K562 (cell line): ENCODE measurements around the gene ARID5B. TPM values are rescaled to one million over a fixed set of nuclear protein-coding genes. Genes with fewer than 3 reads are reported as not detected.
"Not testable (repeated sequence)": the region's sequence is repeated elsewhere in the genome, so short reads cannot be mapped to it uniquely, and the experiment has no call there.

Experiments
- ATAC-seq: fragments of 200-7000 bp; cut with Tn5 transposase; 3 replicates; pipeline ENCODE4 v1.9.1; 2020; ENCODE audit warnings: moderate library complexity
- BruUV-seq: library from RNA; stranded (reverse); fragments of 400-500 nt; replicated peaks from 2 replicates; lab custom pipeline; 2021; lab: Mats Ljungman, UMichigan
- CTCF ChIA-PET: fragments of 300-600 bp; formaldehyde crosslinking; extraction: SDS; loops from one replicate; lab custom pipeline; 2021; ENCODE audit warnings: low intra/inter-chr PET ratio; lab: Yijun Ruan, JAX
- POLR2A ChIA-PET: fragments of 300-600, 350-650 bp; sonication (Branson Sonifier 250); formaldehyde crosslinking; extraction: SDS; loops from one replicate; lab custom pipeline; 2021; ENCODE audit warnings: antibody characterized with exemption, inconsistent platforms; lab: Yijun Ruan, JAX
- DNase-seq, 4 experiments: peaks; one replicate each; pipeline versions ENCODE4 v3.0.0 to v3.0.0-alpha.2; 2011 to 2018; ENCODE audit warnings: low spot score in 3 of 4, mixed read lengths in 3 of 4; ENCODE audit errors: extremely low read depth in 1 of 4
- FAIRE-seq: peaks from 2 replicates; lab custom pipeline; 2011; peaks lifted over from hg19 to GRCh38; lab: Jason Lieb, UNC
- H2AFZ ChIP-seq: 2 replicates; pipeline ENCODE4 v1.6.0; 2011; ENCODE audit warnings: low read depth, low read length, control low read depth, inconsistent platforms
- H3K27ac ChIP-seq: fragments of 200-600 bp; 3 replicates; pipeline ENCODE4 v1.8.0; 2011; ENCODE audit warnings: low read depth, mild to moderate bottlenecking, control low read depth, inconsistent platforms, low read length, moderate library complexity, mixed read lengths; ENCODE audit errors: extremely low read depth
- H3K27me3 ChIP-seq, 2 experiments: fragments of 300-600 bp in 1 of 2; 2 replicates in 1 of 2; 3 replicates in 1 of 2; pipeline versions ENCODE4 v1.6.0 to v1.8.0; 2011; ENCODE audit warnings: inconsistent platforms in 2 of 2, low read length in 2 of 2, mild to moderate bottlenecking in 1 of 2, mixed read lengths in 1 of 2, moderate library complexity in 1 of 2; ENCODE audit not compliant: control insufficient read depth in 2 of 2, insufficient read depth in 2 of 2
- H3K36me3 ChIP-seq: fragments of 300-600 bp; 3 replicates; pipeline ENCODE4 v1.8.0; 2011; ENCODE audit warnings: mild to moderate bottlenecking, low read length, inconsistent platforms; ENCODE audit not compliant: control insufficient read depth, insufficient read depth
- H3K4me1 ChIP-seq, 2 experiments: fragments of 200-600 bp in 1 of 2; replicated peaks in 1 of 2; 2 replicates in 1 of 2; 3 replicates in 1 of 2; pipeline versions ENCODE4 v1.5.1 to v1.8.0; 2011; ENCODE audit warnings: inconsistent platforms in 2 of 2, low read length in 2 of 2, mild to moderate bottlenecking in 1 of 2, mixed read lengths in 1 of 2, moderate library complexity in 1 of 2; ENCODE audit not compliant: control insufficient read depth in 2 of 2, insufficient read depth in 2 of 2
- H3K4me2 ChIP-seq: 2 replicates; pipeline ENCODE4 v1.6.1; 2011; ENCODE audit warnings: low read length, control low read depth, inconsistent platforms, mixed read lengths; ENCODE audit not compliant: insufficient read depth
- H3K4me3 ChIP-seq: fragments of 200-600 bp; sonication (generic), shearing (Covaris generic); 2 replicates; pipeline ENCODE4 v1.5.1; 2016; ENCODE audit warnings: control low read depth, inconsistent platforms
- H3K79me2 ChIP-seq: fragments of 200-600 bp; 3 replicates; pipeline ENCODE4 v1.8.0; 2011; ENCODE audit warnings: low read length, inconsistent platforms; ENCODE audit not compliant: control insufficient read depth, insufficient read depth
- H3K9ac ChIP-seq, 2 experiments: 2 replicates each; pipeline versions ENCODE4 v1.6.0 to v1.6.1; 2011; ENCODE audit warnings: low read depth in 2 of 2, low read length in 2 of 2, control low read depth in 1 of 2, inconsistent platforms in 1 of 2, mild to moderate bottlenecking in 1 of 2, mixed read lengths in 1 of 2; ENCODE audit not compliant: insufficient read depth in 1 of 2
- H3K9me1 ChIP-seq: one replicate; pipeline ENCODE4 v1.6.0; 2011; ENCODE audit warnings: inconsistent platforms, mild to moderate bottlenecking, low read length, moderate library complexity; ENCODE audit not compliant: control insufficient read depth, insufficient read depth
- H3K9me3 ChIP-seq: replicated peaks from 2 replicates; pipeline ENCODE4 v1.5.1; 2011; ENCODE audit warnings: low read depth, low read length, inconsistent platforms; ENCODE audit not compliant: control insufficient read depth, insufficient read depth
- H4K20me1 ChIP-seq: replicated peaks from 2 replicates; pipeline ENCODE4 v1.6.1; 2011; ENCODE audit warnings: low read length, inconsistent platforms, mixed read lengths; ENCODE audit not compliant: control insufficient read depth, insufficient read depth
- ZBTB33 ChIP-seq: sonication (generic); formaldehyde crosslinking; IDR thresholded peaks from 2 replicates; pipeline ENCODE4 v1.8.1; 2023; ENCODE audit warnings: mild to moderate bottlenecking, missing genetic modification reagents
- WGBS: fragments of 100-300 bp; shearing (Covaris generic); methylation state at CpG from one replicate; pipeline ENCODE4 v1.1.6; 2016; ENCODE audit warnings: low coverage, mixed read lengths; ENCODE audit not compliant: insufficient coverage; ENCODE audit errors: missing lambda C conversion rate; 5-methylcytosine and 5-hydroxymethylcytosine counted together
- in situ Hi-C: fragments of 300-500 bp; cut with MboI; formaldehyde crosslinking; loops from 4 replicates; pipeline ENCODE4 v1.15.0; 2018; ENCODE audit warnings: inconsistent platforms, mixed read lengths
- intact Hi-C: fragments of 100-400 bp; cut with micrococcal nuclease; formaldehyde crosslinking; loops from 2 replicates; pipeline ENCODE4 v1.14.2; 2022
- polyA plus RNA-seq, 8 experiments: library from polyadenylated mRNA; depleted of rRNA in 4 of 8; stranded (reverse) in 5 of 8; unstranded in 3 of 8; fragments of >200 nt; fragmentation: Nextera tagmentation in 2 of 8; fragmentation: Illumina TruSeq in 1 of 8; extraction: Ambion mirVana in 2 of 8; extraction: Trizol in 1 of 8; gene quantifications; 2 replicates each; pipeline versions ENCODE4 v1.2.1 to v1.2.3, GENCODE V29; 2011 to 2014; ENCODE audit warnings: inconsistent platforms in 1 of 8, missing spikeins in 1 of 8
- total RNA-seq, 7 experiments: library from RNA; depleted of rRNA in 6 of 7; stranded (reverse); fragments of >200 nt in 6 of 7; fragmentation: Illumina TruSeq in 2 of 7; extraction: Trizol in 2 of 7; gene quantifications; 2 replicates each; pipeline versions ENCODE4 v1.2.1 to v1.2.3, GENCODE V29; 2011 to 2021; ENCODE audit warnings: low replicate concordance in 1 of 7

The ARID5B gene
- total and polyA plus RNA-seq, 9 of the 15 experiments (the other 6 are each of a cell fraction or from before 2014, with no cell fraction given): 0.48 to 1.6 (median 0.80) TPM

- CTCF ChIA-PET, in situ Hi-C loops: not testable (repeated sequence)
Measured at GRCh38 chr10:61867374-61867773, 34.1 kb upstream of the ARID5B start.

GRCh38 chr10:61867817-61868216 lies 33.7 kb upstream of the ARID5B start:
- DNase-seq, H3K4me3 ChIP-seq, BruUV-seq, CTCF ChIA-PET, H3K27me3 ChIP-seq, H3K9me1 ChIP-seq, FAIRE-seq, H3K9ac ChIP-seq, H3K9me3 ChIP-seq, H2AFZ ChIP-seq, H3K79me2 ChIP-seq, H3K27ac ChIP-seq, H4K20me1 ChIP-seq, intact Hi-C loops, H3K4me2 ChIP-seq, in situ Hi-C loops, ATAC-seq, H3K4me1 ChIP-seq, H3K36me3 ChIP-seq: not testable (repeated sequence)
- POLR2A ChIA-PET: interaction anchor here (1.2 kb wide), 1 partner anchor 10 kb away, joined by 6 read pairs; no protein-coding TSS in a partner anchor
- 94% methylated on average over 4 of the region's 25 CpGs for WGBS

More at GRCh38 chr10:61867374-61867773, 34.1 kb upstream of the ARID5B start:
- H3K9ac ChIP-seq, H2AFZ ChIP-seq, H3K27me3 ChIP-seq, H3K4me3 ChIP-seq, BruUV-seq, H3K9me3 ChIP-seq, H3K9me1 ChIP-seq, H3K36me3 ChIP-seq, H3K27ac ChIP-seq, ATAC-seq, FAIRE-seq, intact Hi-C loops, POLR2A ChIA-PET, H3K4me2 ChIP-seq: not testable (repeated sequence)
- WGBS: 57% methylated on average over 8 of the region's 22 CpGs
- peak; percentile 50; the same call in 1 of the 2 replicates for TF ChIP-seq ZBTB33 (CRISPR knock-in tag)
- TF ChIP-seq, all 486 proteins: peak for 1; not testable (repeated sequence) for 485
- not testable (repeated sequence) for DNase-seq, H3K4me1 ChIP-seq, H3K79me2 ChIP-seq, H4K20me1 ChIP-seq
